Endometrium (tissue), 2 donors: Measurements from ENCODE around the gene PRAMEF27.
"Not testable (repeated sequence)": the region's sequence is repeated elsewhere in the genome, so short reads cannot be mapped to it uniquely, and the experiment has no call there.

Experiments used
- FAIRE-seq: peaks from 2 replicates; lab custom pipeline; 2012; peaks lifted over from hg19 to GRCh38; lab: Jason Lieb, UNC
- donor health status: control.
- donor health status: control.

PRAMEF27 gene

GRCh38 chr1:13056475-13056874 lies at the start of gene PRAMEF27:
TSS of gene PRAMEF27 (minus strand) at chr1:13056575. CDS start at chr1:13053659, 2,916 bp downstream.
- FAIRE-seq: not testable (repeated sequence)

- not testable (repeated sequence) for FAIRE-seq
Measured at GRCh38 chr1:13070474-13070873, 14.1 kb upstream of the PRAMEF27 start, which contains the start of gene PRAMEF25. TSS of gene PRAMEF25 (plus strand) at chr1:13070774. CDS start at chr1:13073694, 2,920 bp downstream.

- FAIRE-seq: not testable (repeated sequence)
Measured at GRCh38 chr1:13019846-13020245, 36.5 kb downstream of the PRAMEF27 start.

- FAIRE-seq: not testable (repeated sequence)
Measured at GRCh38 chr1:13011932-13012331, 44.4 kb downstream of the PRAMEF27 start.

- not testable (repeated sequence) for FAIRE-seq
Measured at GRCh38 chr1:13009348-13009747, 47.0 kb downstream of the PRAMEF27 start.

- not testable (repeated sequence) for FAIRE-seq
Measured at GRCh38 chr1:13005732-13006131, 50.6 kb downstream of the PRAMEF27 start.
